GM12872 (cell line): ENCODE measurements around the gene HOXC10.

Source experiments
- TF ChIP-seq, protein P1 (sequence below): IDR thresholded peaks from 3 replicates; pipeline ENCODE4 v1.5.1; 2011; ENCODE audit warnings: low read depth, mild to moderate bottlenecking, low read length, moderate library complexity; ENCODE audit not compliant: insufficient read depth

The HOXC10 gene

GRCh38 chr12:53973236-53974042, 11.5 kb upstream of the HOXC10 start:
- TF ChIP-seq, protein P1, sequence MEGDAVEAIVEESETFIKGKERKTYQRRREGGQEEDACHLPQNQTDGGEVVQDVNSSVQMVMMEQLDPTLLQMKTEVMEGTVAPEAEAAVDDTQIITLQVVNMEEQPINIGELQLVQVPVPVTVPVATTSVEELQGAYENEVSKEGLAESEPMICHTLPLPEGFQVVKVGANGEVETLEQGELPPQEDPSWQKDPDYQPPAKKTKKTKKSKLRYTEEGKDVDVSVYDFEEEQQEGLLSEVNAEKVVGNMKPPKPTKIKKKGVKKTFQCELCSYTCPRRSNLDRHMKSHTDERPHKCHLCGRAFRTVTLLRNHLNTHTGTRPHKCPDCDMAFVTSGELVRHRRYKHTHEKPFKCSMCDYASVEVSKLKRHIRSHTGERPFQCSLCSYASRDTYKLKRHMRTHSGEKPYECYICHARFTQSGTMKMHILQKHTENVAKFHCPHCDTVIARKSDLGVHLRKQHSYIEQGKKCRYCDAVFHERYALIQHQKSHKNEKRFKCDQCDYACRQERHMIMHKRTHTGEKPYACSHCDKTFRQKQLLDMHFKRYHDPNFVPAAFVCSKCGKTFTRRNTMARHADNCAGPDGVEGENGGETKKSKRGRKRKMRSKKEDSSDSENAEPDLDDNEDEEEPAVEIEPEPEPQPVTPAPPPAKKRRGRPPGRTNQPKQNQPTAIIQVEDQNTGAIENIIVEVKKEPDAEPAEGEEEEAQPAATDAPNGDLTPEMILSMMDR = no peak

GRCh38 chr12:53974084-53975063, 10.6 kb upstream of the HOXC10 start, which contains the start of gene HOTAIR:
TSS of gene HOTAIR (minus strand) at chr12:53974954.
- TF ChIP-seq, protein P1 = no peak

DNA sequence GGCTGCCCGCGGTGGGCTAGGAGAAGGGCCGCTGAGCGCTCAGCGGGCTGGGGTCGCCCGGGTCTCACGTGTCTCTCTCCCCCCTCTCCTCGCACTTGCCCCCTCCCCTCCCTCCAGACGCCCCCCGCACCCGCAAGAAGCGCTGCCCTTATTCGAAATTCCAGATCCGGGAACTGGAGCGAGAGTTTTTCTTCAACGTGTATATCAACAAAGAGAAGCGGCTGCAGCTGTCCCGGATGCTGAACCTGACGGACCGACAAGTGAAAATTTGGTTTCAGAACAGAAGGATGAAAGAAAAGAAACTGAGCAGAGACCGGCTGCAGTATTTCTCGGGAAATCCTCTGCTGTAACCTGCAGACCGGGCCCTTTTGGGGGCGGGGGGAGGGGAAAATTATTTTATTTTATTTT, 9.9 kb upstream of the HOXC10 start:
- TF ChIP-seq, protein P1 = no peak

DNA sequence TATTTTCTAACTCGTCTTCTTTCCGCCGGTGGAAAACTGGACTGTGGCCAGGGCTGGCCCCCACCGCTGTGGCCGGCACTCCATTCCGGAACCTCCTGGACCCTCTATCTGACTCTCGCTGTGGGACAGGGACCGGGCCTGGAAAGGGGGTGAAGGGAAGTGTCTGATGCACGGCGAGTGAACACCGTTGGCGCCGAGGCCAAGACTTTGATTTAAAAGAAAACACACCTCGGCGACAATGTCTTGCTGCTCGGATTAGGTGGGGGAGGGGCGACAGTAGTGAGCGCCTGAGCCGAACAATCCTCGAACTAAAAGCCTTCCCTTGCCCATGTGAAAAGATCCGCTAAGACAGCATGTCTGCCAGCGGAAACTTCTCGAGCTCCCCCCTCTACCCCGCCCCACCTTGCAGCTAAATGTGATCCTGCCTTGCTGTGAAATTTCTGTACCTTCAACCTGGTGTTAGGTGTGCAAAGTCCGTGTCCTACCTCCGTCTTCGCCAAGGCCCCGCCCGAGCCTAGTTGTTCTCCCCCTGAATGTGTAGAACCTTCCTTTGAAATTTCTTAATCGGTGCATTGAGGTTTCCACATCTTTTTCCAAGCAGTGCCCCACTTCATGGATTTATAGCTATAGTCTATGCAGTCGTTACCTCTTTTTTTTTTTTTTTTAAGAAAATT, 9.3 kb upstream of the HOXC10 start:
- TF ChIP-seq, protein P1 = no peak

- TF ChIP-seq, protein P1 = no peak
Measured at GRCh38 chr12:53976172-53976822, 8.6 kb upstream of the HOXC10 start.

DNA sequence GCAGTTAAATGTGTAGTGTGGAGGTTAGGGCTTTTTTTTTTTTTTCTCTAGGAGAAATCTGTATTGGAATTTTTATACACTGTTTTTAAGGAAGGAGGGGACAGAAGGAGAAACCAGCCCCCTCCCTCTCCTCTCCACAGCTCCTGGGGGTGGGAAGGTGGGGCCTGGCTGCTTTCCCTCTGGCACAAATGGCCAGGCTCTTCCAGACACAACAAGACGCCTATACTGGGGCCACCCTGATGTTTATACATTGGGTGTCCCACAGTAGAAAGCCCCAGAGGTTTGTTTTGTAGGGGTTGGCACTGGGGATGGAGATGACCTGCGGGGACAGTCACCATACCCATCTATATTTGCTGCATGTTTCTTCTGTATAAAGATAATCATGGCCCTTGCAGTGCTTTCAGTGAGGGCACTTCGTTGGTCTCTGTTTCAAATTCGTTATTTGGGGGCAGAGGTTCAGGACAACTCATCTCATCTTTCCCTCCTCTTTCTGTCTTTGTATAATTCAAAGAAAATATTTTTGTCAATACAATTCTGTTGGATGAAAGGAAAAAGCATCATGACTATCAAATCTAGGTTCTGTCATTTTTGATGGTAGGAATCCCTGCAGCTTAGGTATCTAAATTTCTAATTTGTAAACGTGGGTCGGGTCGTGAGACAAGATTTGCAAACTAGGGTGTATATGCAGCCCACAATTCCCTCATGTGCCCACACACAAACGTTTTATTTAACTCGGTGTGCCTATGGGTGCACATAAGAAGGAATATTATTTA, 7.9 kb upstream of the HOXC10 start:
- TF ChIP-seq, protein P1 = no peak
